ENCODE results near the gene ABHD17C. TPM values are rescaled to one million over a fixed set of nuclear protein-coding genes. Genes with fewer than 3 reads are reported as not detected.

The ABHD17C gene
- total RNA-seq, 4 donors from 2014 or later: 0.29 to 13.6 (median 6.5) TPM

GRCh38 chr15:80711886-80712285, 16.8 kb downstream of the ABHD17C start:
- no peak for DNase-seq
- no peaks in the 10 kb centered on the region for H3K4me1 ChIP-seq
- TF ChIP-seq POLR2A (IDR thresholded peaks at IDR 0.05) (no peak), CTCF (IDR thresholded peaks at IDR 0.05) (no peak)
- no peak overlapping the region for H3K4me3 ChIP-seq
- H3K27me3 ChIP-seq: no peaks in the 10 kb centered on the region
- H3K9me3 ChIP-seq: no peaks in the 10 kb centered on the region
- intact Hi-C loops (cut with DNase I; ENCODE audit: low total_unique reads): no loop called here
- H3K36me3 ChIP-seq: no peaks in the 10 kb centered on the region
- H3K27ac ChIP-seq: no peak overlapping the region

- TF ChIP-seq CTCF (IDR thresholded peaks at IDR 0.05) (no peak), POLR2A (IDR thresholded peaks at IDR 0.05) (no peak)
- intact Hi-C loops (cut with DNase I; ENCODE audit: low total_unique reads): no loop called here
- Histone ChIP-seq H3K36me3 (no peaks in the 10 kb centered on the region), H3K4me3 (no peak overlapping the region), H3K27me3 (no peaks in the 10 kb centered on the region), H3K27ac (no peak overlapping the region), H3K9me3 (no peaks in the 10 kb centered on the region), H3K4me1 (no peaks in the 10 kb centered on the region)
- no peak for DNase-seq
Observed at GRCh38 chr15:80712956-80713355, 17.8 kb downstream of the ABHD17C start.

GRCh38 chr15:80721476-80721875, 26.4 kb downstream of the ABHD17C start:
- H3K27ac ChIP-seq: no peak overlapping the region
- no peak for TF ChIP-seq CTCF (IDR thresholded peaks at IDR 0.05)
- no peak for TF ChIP-seq POLR2A (IDR thresholded peaks at IDR 0.05)
- no peaks in the 10 kb centered on the region for H3K9me3 ChIP-seq
- DNase-seq: no peak
- no peaks in the 10 kb centered on the region for H3K36me3 ChIP-seq
- intact Hi-C loops (cut with DNase I; ENCODE audit: low total_unique reads): no loop called here
- H3K27me3 ChIP-seq: no peaks in the 10 kb centered on the region
- no peak overlapping the region for H3K4me3 ChIP-seq
- H3K4me1 ChIP-seq: no peaks in the 10 kb centered on the region

GRCh38 chr15:80722811-80723210, 27.7 kb downstream of the ABHD17C start:
- no peaks in the 10 kb centered on the region for H3K27me3 ChIP-seq
- no peak for DNase-seq
- H3K36me3 ChIP-seq: no peaks in the 10 kb centered on the region
- H3K4me3 ChIP-seq: no peak overlapping the region
- TF ChIP-seq POLR2A (IDR thresholded peaks at IDR 0.05): no peak
- no peak for TF ChIP-seq CTCF (IDR thresholded peaks at IDR 0.05)
- H3K27ac ChIP-seq: no peak overlapping the region
- intact Hi-C loops (cut with DNase I; ENCODE audit: low total_unique reads): no loop called here
- no peaks in the 10 kb centered on the region for H3K4me1 ChIP-seq
- H3K9me3 ChIP-seq: no peaks in the 10 kb centered on the region

- no peaks in the 10 kb centered on the region for H3K4me1 ChIP-seq
- no peak for TF ChIP-seq POLR2A (IDR thresholded peaks at IDR 0.05)
- no peak for TF ChIP-seq CTCF (IDR thresholded peaks at IDR 0.05)
- no peaks in the 10 kb centered on the region for H3K9me3 ChIP-seq
- intact Hi-C loops (cut with DNase I; ENCODE audit: low total_unique reads): no loop called here
- no peak for DNase-seq
- no peak overlapping the region for H3K4me3 ChIP-seq
- no peaks in the 10 kb centered on the region for H3K36me3 ChIP-seq
- no peak overlapping the region for H3K27ac ChIP-seq
- H3K27me3 ChIP-seq: no peaks in the 10 kb centered on the region
Observed at GRCh38 chr15:80727196-80727595, 32.1 kb downstream of the ABHD17C start.

Measured in uterus (tissue), 4 donors.